ENCODE data around the gene LHCGR.

DNA sequence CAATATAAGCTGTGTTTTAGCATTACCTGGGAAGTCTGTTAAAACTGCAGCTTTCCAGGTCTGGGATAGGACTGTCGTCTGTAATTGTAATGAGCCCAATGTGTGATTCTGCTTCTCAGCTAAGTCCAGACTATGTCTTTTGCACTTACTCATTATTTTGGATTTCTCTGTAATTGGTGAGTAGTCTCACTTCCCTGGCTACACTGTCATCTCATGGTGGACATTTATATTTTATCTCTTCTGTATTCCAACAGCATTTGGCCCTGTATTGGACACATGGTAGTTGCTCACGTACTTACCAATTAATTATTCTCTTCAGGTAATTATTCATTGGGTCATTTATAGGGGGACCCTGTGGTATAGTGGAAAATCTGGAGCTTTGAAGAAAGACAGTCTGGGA is 28.0 kb downstream of the LHCGR start:
- TF ChIP-seq EZH2phosphoT487 (IDR thresholded peaks at IDR 0.05; ENCODE audit: borderline replicate concordance, low read depth, low read length) (no peak), CTCF (conservative IDR thresholded peaks at IDR 0.05; ENCODE audit: low read length) (0 out of 2 replicates have a peak, but pooled peaks have one; percentile 33)
